GM19023 (cell line): Measurements from ENCODE around the gene MSMP.

Experiments used
- ATAC-seq: cut with Tn5 transposase; IDR thresholded peaks from one replicate; pipeline ENCODE4 v1.9.1; 2021; ENCODE audit warnings: mild to moderate bottlenecking, moderate library complexity; ENCODE audit not compliant: unreplicated experiment

MSMP gene

DNA sequence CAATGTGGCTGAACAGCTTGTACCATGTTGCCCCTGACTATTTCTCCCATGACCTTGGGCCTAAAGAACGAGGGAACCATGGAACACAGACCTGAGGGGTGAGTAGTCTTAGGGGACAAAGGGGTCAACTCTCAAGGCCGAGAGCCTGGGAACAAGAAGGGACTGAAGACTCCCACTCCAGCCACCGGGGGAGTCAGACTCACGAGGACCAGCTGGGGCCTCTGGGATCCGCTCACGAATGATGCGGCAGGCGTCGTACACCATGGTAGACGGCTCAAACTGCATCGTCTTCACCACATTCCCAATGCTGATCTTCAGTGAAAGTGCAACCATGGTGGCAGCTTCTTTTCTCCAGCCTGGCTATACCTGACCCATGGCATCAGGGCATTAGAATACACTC lies 28.7 kb downstream of the MSMP start:
- ATAC-seq, result no peak

DNA sequence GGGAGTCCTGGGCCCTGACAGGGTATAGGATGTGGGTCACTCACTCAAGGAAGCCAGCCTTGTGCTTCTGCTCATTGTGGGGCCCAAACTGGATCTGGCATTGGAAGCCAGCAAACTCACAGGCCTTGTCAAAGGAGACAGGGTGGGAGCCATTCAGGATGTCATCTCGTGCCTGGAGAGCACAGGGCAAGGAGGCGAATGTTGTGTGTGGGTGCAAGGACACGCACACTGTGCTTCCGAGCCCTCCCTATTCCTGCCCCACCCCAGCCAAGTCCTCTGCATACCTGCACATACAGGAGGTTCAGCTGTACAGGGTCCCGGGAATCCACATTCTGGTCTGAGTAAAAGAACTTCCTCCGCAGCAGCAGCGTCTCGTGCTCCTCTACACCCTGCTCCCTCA lies 30.2 kb downstream of the MSMP start:
- no peak for ATAC-seq

GRCh38 chr9:35723426-35723825 lies 30.6 kb downstream of the MSMP start:
- ATAC-seq, result no peak

- ATAC-seq, result no peak
Observed at GRCh38 chr9:35719546-35719945, 34.5 kb downstream of the MSMP start.

DNA sequence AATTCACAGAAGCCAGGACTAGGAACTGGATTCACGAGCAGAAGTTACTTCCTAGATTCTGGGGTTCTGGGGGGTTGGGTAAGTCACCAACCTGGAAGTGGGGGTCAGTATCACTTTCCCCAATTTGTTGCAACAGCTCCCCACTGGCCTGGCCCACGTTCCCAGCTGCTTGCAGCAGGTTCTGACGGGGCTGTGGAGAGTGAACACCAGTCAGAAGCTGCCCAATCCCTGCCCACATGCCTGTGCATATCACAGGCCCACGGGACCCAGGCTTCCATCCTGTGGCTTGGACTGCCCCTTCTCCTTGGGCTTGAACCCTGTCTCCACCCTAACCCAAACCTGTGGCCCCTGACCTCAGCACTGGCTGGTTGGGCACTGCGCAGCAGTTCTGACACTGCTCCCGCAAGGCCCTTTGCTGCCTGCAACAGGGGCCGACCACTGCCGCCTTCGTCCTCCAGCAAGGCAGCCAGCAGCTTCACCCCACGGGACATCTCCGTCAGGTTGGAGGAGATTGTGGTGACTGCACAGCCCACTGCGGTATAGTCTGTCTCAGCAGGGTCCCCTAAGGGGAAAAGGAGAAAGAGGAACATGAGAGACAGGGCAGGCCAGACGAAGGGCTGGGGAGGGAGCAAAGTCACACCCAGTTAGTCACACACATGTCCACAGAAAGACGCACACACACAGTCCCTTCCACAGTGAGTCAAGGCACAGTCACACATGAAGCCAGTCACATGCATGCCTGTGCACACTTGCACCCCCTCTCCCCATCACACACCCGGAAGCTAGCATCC lies 35.2 kb downstream of the MSMP start:
- no peak for ATAC-seq

DNA sequence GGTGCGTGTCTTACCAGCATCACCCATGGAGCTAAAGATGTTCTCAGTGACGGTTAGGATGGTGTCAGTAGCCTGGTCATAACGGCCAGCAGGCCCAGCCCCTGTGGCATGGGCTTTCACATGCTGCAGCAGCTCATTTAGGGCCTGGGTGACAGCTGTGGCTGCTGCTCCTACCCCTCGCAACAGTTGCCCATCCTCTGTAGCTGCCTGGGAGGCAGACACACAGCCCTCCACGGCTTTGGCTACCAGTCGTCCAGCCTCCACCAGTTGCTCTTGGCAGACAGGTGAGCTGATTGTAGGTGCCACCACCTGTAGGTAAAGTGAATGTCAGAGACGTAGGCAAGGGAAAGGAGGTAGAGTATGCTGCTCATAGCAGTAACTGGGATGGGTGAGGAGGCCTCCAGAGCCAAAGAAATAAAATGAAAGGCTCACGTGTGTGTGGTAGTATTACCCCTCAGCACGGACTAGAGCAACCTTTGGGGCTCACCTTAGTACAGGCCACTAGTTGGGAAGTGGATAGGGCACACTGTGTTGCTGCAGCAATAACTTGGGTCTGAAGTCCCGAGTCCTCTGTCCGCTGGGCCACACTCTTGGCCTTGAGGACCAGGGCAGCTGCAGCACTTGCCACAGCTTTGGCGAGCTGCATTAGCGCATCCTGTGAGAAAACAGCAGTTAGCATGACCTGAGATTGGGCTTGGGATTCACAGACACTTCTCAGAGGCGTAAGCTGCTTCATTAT lies 36.8 kb downstream of the MSMP start:
- no peak for ATAC-seq

DNA sequence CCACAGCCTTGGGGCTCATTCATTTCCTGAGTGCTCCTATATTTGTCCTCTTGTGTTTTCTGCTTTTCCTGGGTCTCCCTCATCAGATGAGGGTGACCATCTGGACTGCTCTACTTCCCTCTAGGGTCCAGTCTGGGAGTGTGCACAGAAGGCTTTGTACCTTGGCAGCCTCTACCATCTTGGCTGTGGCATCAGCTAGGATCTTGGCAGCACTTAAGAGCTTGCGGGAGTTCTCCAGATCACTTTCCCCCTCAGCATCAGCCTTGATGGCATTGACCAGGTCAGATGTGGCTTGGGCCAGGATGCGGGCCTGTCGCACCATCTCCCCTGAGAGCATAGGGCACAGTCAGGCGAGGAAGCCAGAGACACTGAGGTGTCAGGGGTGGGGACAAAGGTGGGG lies 37.8 kb downstream of the MSMP start:
- no peak for ATAC-seq

DNA sequence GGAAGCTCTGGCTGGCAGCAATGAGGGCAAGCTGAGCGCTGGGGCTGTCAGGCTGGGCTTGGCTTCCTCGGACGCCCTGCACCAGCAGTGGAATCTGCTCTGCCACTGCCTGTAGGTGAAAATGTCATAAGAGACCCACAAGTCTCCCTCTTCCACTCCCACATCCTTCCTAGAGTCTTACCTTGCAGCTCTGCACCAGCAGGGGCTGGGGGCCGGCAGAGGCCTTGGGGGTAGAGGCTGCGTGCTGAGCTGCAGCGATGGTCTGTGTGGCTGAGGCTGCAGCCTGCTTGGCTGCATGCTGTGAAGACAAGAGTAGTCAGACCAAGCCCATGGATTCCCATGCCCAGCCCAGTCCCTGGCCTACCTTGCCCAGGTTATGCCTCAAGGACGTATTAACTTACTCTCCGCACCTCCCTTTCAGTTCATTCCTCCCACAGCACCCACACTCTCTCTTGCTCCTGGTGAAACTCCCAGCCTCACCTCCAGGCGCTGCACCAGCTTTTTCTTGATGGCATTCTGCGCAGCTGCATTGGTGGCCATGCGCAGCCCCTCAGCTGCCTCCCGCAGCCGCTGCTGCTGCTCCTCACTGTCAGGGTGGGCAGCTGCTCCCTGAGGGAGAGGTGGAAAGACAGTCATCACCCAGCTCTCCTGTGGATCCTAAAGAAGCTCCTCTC lies 39.4 kb downstream of the MSMP start:
- ATAC-seq, result no peak

- ATAC-seq, result no peak
Observed at GRCh38 chr9:35714123-35714522, 40.0 kb downstream of the MSMP start.

DNA sequence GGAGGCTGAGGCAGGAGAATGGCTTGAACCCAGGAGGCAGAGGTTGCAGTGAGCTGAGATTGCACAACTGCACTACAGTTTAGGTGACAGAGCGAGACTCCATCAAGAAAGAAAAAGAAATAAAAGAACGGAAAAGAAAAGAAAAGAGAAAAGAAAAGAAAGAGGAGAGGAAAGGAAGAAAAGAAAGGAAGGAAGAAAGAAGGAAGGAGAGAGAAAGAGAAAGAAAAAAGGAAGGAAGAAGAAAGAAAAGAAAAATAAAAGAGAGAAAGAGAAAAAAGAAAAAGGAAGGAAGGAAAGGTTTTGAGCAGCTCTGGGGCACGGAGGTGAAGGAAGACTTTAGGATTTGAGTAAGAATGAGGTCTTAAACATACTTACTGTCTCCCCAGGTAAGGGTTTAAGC lies 40.5 kb downstream of the MSMP start:
- ATAC-seq, result no peak

- no peak for ATAC-seq
Observed at GRCh38 chr9:35712762-35713400, 41.2 kb downstream of the MSMP start.

DNA sequence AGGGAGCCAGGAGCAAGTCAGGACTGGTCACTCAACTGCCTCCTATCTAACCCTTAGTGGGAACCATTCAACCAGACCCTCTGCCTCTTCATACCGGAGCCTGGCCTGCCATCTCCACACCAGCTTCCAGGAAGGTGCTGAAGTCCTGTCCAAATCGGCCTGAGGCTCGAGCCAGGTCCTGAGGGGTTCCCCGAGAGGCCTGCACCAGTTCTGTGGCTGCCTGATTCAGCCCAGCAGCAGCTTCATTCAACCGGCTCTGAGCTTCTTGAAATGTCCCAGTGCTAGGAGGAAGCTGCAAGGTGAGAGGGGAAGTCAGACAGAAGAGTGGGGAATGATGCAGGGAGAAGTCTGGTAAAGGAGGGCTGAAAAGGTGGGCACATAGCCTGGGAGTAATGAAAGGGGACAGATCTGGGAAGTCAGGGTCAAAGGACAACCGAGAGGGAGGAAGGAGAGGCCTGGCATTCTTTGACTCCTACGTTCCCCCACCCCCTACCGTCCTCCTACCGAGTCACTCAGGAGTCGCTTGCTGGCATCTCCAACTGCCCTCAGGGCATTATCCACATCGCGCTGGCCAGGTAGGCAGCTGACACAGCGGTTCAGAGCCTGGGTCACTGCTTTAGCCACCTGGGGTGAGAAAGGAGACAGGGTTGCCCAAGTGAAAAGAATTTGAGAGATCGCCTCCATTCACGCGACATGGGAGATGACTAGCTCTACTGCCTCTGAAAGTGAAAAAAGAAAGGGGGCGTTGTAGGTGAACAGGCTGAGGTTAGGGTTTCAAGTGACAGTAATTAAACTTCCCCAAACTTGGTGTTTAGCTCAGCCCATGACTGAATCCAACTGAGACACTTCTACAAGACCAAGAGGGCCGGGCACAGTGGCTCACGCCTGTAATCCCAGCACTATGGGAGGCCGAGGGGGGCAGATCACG lies 42.3 kb downstream of the MSMP start:
- ATAC-seq, result no peak

DNA sequence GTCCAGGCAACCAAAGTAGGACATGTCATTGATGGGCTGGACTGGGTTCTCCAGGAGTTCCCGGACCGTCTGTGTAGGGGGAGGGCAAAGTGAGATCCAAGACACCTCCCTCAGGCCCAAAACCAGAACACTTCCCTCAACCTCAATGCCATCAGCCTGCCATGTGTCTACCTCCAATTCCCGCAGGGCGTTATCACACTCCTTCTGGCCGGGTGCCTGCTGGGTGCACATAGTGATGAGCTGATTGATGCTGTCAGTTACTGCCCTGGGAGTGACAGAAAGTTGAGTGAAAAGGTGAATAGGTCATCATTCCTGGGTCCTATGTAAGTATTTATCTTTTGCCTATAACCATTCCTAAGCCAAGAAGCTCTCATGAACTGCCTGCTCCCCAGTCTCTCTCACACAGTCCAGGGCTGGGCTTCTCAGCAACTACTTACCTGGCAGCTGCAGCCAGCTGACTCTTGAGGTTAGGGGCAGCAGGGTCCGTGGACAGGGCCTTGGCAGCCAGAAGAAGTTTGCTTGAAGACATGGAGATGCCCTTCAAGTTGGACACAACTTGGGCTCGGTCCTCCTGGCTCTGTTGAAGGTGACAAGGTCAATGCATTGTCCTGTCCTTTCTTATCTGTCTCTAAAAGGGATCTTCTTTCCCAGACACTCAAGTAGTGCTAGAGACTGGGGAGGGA lies 43.1 kb downstream of the MSMP start:
- no peak for ATAC-seq

DNA sequence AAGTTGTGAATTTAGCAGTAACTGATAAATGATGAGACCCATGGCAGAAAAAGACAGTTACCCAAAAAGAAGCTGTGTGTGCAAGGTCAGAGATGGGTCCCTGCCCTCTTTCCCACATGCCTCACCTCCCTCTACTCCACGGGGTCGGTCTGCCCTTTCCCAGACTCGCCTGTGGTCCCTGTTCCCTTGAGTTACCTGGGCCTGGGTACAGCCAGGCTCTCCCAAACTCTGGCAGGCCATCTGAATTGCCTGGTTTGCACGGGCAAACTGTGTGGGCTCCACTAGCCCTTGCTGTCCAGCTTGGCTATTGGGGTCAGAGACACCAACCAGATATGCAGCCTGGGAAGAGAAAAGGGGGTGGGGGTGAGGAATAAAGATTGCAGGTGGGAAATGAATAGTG lies 45.9 kb downstream of the MSMP start:
- ATAC-seq, result no peak

GRCh38 chr9:35706951-35707350 lies 47.1 kb downstream of the MSMP start:
- no peak for ATAC-seq

DNA sequence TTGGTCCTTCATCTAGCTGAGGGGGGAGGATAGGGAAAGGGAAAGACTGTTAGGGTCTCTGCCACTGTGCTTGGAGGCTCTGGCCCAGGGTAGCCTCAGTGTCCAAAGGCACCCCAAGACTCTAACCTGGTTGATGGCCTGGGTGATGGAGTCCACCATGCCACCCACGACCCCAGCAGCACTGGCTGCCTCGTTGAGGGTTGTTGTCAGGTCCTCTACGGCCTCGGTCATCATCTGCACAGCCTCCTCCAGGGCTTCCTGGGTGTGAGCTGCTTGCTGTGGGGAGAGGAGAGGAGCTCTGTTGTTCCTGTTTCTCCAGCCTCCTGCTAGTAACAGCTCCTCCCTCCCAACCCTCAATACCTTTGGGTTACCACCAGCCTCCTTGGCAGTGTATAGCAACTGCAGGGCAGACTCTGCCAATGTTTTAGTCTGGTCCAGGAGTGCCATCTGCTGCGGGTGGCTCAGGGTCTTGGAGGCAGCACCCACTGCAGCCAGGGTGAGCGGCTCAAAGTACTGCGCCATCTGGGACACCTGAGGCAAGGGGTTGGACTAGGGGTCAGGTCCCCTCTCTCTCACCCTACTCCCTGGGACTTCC lies 48.1 kb downstream of the MSMP start:
- no peak for ATAC-seq

- ATAC-seq, result no peak
Observed at GRCh38 chr9:35705372-35705771, 48.7 kb downstream of the MSMP start.

DNA sequence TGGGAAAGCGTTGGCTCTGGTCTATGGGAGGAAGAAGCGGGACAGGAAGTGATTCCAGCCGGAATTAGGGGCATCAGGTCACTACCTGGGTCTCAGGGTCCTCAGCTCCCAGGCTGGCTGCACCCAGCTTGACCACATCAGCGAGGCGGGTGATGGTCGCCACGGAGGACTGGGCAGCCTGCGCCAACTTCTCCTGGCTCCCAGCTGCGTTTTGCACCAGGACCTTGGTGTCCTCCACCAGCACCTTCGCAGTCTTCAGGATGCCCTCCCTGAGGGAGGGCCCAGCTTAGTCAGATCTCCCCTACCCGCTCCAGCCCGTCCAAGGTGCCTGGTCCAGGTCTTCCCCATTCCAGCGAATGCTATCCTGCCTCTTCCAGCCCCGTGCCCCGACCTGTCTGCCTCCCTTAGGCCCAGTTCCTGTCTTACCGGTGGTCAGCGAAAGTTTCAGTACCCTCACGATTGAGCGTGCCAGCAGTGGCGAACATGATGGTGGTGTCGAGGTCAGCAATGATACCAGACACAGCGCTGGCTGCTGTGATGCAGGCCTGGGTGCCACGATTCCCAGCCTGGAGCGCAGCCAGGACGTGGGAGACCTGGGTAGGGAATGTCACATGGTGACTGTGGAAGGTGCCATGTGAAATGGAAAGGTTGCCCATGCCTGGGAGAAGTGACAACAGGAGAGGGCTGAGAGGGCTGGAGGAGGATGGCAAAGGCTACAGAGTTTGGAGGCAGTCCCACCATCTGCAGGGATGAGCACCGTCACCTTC lies 50.0 kb downstream of the MSMP start:
- no peak for ATAC-seq
